Activated T-helper 9 cell treated with anti-CD3 and anti-CD28 coated beads, Interleukin-2, amount 50 U/mL, for 16 hours (primary cell): Measurements from ENCODE around the gene KERA.
"Not testable (repeated sequence)": the region's sequence is repeated elsewhere in the genome, so short reads cannot be mapped to it uniquely, and the experiment has no call there.

ENCODE experiments used
- DNase-seq: peaks from one replicate; pipeline ENCODE4 v3.0.0-alpha.2; 2020; ENCODE audit warnings: low read depth

Gene KERA, protein sequence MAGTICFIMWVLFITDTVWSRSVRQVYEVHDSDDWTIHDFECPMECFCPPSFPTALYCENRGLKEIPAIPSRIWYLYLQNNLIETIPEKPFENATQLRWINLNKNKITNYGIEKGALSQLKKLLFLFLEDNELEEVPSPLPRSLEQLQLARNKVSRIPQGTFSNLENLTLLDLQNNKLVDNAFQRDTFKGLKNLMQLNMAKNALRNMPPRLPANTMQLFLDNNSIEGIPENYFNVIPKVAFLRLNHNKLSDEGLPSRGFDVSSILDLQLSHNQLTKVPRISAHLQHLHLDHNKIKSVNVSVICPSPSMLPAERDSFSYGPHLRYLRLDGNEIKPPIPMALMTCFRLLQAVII

DNA sequence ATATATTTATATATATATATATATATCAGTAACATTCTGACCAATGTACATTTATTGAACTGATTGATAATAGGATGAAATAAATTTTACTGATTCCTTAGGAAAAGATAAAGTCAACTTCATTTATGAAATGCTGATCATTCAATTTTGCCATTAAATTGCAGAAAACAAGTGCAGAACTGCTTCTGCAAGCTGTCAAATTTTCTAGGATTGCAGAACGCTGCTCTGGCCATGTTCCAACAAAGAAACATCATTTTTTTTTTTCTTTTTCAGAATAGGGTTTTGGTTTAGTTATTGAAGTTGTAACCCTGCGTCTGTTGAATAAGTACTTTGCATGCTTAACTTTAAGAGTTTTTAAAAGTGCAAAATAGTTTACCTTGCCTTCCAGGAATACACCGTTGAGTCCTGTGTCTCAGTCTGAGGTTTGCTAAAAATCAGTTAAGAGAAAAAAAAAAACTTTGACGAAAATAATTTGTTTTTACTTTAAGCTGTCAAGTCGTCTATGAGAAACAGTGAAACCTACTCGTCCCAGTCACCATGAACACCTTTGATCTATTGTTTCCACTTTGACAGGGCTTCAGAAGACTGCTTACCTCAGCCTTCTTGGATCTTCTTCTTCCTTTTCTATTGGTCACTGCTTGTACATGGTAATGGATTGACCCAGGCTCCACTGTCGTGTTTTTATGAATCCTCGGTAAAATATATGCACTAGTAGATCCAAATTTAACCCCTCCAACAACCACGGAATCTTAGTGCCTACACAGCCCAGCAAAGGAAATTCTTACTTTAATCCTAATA lies at the start of gene KERA:
TSS of gene KERA (minus strand) at position 657 of the 798 bp plus-strand sequence. CDS start 1,743 bp downstream, outside the sequence.
- no peak for DNase-seq

DNA sequence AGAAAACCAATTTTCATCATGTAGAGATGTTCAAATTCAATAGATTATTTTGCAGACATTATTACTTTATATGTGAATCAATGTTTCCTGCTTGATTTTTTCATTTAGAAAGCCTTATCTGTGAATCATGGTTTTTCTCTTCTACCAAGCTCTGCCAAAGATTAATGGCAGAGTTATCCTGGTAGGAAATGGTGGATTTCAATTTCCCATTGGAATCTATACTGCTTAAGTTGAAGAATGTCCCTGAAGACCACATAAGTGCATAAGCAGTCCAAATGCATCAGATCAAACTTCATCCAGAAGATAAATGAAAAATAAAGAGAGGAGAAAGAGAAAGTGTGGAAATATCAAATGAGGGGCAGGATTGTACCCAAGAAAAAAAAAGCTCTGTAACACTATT lies 48.5 kb upstream of the KERA start:
- no peak for DNase-seq

DNA sequence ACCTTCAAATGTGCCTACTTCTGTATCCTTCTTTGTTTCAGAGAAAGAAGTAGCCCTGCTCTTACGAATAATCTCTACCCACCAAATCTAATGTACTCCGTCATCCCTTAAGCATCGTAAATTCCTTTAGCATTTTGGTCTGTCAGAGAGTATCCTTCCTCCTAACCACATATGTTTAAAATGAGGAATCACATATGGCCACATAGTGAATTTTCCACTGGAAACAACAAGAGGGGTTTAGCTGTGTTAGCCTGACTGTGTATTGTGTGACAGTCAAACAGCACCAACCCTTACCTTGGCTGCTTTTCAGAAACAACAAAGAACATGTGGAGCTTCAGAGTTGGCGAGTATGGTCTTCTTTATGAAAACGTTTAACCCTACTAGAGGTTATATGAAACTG lies 48.0 kb upstream of the KERA start:
- no peak for DNase-seq

DNA sequence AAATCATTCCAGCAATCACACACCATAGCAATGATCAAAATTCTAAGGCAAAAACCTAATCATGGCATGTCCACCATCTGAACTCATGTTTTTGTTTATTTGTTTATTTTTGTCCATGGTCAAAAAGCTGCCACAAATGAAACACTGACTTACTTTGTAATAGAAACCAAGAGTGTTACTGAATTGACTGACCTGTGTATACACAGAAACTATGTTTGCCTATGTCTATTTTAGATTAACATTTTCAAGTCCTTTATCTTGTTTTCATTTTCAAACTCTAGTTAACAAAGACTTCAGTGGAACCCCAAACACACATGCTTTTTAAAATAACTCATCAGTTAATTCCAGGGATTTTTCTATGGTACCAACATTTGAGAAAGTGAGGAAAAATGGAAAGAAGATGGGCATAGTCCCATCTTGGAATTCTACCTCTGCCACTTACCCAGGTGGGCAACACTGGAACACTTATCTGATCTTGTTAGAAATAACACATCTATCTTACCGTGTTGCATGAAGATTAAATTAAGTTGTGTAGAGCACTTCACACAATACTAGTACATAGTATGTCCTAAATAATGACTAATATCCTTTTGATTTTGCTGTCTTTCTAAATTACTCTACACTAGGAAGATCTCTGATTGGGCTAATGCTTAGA lies 47.1 kb upstream of the KERA start:
- DNase-seq: no peak

DNA sequence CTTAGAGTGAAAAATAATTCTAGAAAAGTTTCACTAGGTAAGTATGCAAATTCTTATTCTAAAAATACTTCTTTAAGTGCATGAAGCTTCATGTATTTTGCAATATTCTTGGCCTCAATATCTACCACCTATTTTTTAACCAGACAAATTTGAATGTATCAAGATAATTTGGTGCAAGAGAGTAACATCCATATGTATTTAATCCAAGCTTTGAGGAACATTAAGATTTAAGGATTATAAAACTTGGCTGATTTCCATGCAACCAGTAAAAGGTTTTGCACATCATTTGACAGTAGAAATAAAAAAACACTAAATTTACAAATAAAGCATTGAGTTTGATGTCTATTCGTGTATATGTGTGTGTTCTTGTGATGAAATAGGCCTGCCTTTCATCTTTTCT lies 45.8 kb upstream of the KERA start:
- DNase-seq: no peak

DNA sequence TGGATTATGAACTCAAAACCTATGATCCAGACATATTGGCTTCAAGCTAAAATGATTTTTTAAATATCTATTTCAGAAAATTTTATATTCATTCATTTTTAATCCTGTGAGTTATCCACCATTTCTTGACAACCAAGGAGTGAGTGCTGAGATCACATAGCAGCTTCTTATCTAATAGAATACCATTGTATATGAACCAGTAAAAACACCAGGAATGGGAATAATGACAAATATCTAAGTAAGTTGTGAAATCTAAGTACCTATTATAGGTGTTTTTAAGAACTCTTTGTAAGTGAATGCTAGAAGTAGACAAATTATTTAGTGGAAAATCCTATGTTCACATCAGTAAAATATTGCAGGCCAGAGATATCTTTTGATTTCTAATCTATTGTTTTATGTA lies 45.3 kb upstream of the KERA start:
- no peak for DNase-seq

DNA sequence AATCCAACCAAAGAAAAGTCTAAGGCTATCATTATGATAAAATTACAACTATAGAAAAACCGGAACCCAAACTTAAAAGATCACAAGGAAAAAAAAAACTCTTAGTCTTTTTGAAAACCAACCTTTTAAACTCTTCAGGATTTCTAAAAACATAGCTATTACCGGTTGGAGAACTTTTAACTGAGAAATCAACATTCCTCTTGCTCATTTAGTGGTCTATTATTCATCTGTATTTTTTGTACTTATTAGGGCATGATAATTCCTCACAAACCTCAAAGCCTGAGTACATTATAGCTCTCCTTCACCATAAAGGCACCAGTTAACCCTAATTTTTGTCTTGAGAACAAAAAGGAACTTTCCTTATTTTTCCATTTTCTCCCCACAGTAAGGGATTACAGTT lies 43.1 kb upstream of the KERA start:
- no peak for DNase-seq

DNA sequence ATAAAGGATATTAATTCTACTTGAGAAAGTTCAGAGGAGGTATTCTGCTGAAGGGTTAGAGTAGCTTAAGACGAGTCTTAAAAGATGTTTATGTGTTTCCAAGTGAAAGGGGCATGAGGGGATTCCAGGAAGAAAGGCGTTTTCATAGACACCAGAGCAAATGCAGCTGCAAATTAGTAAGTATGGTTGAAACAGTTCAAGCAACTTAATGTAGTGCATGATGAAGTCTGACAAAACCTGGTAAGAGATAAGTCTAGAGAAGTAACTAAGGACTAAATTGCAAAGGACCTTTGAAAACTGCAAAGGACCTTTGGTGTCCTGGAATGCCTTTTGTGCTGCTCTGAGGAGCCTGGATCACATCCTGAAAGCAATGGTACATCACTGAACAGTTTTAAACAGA lies 42.0 kb upstream of the KERA start:
- no peak for DNase-seq

DNA sequence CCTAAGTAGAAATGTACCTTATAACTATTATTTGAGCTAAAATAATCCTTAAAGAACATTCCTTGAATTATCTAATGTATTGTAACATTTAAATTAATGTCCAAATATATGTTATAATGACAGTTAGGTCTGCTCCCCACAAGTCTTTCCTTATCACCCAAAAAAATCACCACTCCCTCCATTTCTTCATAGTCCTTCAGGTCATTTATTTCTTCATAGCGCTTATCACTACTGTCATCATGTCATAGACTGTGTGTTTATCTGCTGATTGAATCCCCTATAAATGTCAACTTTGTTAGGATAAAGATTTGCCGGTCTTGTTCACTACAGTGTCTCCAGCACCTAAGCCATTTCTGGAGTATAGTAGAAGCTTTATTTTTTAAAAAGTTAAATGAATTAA lies 41.5 kb upstream of the KERA start:
- DNase-seq: no peak

DNA sequence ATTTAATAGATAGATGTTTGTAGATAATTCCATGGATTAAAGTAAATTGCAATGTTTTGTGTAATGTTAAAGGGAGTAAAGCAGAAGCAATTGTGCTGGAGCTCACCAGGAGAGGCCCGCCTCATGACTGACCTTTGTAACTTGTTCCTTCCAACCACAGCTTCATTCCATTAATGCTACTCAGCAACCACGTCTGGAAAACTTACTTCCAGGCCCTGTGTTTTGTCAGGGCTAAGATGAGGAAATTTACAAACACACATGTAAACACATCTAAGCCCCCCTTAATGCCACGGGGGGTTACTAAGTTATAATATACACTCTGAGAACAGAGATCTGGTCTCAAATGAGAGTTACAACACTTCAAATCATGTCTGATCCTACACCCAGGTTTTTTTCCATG lies 41.1 kb upstream of the KERA start:
- DNase-seq: no peak

DNA sequence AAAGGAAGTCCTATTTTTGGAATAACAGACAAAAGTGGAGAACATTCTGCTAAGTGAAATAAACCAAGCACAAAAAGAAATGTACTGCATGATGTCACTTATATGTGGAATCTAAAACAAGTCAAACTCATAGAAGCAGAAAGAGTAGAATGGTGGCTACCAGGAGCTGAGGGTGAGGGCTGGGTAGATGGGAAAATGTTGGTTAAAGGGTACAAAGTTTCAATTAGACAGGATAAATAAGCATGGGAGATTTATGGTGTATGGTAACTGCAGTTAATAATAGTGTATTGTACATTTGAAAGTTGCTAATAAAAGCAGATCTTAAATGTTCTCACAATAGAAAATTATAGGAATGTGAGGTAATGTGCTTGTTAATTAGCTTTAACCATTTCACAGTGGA lies 40.6 kb upstream of the KERA start:
- DNase-seq: no peak

DNA sequence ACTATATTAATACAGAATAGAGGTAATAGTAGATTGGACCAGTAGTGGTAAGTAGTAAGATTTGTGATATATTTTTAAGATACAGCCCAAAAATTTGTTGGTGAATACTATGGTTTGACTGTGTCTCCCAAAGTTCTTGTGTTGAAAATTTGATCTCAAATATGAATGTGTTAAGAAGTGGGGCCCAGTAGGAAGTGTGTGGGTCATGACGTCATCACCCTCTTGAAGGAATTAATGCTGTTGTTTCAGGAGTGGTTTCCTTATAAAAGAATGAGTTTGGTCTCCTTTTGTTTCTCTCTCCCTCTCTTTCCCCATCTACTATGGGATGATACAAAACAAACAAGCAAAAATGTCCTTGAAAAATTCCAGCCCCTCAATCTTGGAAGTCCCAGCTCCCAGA lies 37.1 kb upstream of the KERA start:
- no peak for DNase-seq

DNA sequence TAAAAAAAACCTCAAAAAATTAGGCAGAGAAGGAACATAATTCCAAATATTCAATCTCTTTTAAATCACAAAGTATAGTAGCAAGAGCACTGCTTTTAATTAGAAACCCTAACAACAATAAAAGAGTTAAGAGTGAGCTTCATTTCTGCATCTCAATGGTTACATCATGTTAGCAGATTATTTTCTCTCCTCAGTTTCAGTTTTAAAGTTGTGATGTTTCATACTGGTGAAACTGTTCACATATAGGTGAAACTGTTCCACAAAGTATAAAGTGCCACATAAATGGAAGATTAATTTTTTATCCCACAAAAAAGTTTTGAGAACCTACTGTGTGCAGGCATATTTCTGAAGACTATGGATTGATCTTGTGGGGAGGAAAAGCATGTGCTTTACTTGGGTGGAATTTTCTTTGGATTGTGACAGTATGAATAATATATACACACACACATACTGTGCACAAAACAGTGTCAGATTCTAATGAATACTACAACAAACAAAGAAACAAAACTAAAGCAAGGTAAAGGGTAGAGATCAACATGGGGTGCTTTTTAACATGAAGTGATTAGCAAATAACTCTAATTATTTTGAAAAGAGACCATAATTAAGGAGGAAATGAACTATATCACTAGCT lies 36.3 kb upstream of the KERA start:
- DNase-seq: no peak

DNA sequence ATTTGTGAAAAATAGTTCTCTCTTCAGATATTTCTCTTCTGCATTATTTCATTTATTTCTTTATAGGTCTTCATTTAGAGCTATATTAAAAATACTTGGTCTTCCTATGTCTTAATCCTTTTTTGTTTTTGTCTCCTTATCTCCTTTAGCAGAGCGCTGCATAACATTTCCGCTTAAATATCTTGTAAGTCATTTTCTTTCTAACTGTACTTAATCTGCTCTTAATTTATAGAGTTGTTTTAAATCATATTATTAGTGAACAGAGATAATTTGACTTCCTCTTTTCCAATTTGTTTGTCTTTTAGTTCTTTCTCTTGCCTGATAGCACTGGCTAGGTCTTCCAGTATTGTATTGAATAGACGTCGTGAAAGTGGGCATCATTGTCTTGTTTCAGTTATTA lies 35.5 kb upstream of the KERA start:
- DNase-seq: no peak

DNA sequence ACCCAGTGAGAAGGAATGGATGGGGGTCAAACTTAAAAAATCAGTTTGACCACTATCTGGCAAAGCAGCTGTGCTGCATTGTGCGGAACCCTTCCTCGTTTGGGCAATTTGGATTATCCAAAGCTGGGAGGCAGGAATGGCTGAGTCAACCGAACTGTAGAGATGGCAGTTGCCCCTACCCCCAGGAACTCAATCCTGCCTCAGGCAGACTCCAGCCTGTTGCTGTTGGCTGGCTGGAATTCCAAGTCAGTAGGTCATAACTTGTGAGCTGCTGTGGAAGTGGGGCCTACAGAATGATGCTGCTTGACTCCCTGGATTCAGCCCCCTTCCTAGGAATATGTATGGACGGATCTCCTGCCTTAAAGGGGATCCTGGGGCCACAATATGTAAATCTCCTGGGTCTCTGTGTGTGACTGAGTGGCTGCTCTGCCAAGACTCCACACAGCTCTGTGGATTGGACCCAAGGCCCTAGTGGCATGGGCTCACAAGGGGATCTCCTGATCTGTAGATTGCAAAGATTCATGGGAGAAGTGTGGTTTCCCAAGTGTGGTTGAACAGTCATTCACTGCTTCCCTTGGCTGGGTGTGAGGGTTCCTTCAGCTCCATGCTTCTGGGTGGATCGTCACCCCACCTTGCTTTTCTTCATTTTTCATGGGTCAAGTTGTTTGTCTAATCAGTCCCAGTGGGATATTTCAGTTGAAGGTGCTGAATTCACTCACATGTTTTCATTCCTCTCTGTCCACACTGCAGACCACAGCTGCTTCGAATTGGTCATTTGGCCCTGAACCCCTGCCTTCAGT lies 34.3 kb upstream of the KERA start:
- no peak for DNase-seq

DNA sequence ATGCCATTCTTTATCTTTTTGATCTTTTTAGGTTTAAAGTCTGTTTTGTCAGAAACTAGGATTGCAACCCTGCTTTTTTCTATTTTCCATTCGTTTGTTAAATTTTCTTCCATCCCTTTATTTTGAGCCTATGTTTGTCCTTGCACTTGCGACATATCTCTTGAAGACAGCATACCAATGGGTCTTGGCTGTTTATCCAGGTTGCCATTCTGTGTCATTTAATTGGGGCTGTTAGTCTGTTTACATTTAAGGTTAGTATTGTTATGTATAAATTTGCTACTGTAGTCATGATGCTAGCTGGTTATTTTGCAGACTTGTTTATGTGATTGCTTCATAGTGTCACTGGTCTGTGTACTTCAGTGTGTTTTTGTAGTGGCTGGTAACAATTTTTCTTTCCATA lies 32.1 kb upstream of the KERA start:
- DNase-seq: not testable (repeated sequence)

DNA sequence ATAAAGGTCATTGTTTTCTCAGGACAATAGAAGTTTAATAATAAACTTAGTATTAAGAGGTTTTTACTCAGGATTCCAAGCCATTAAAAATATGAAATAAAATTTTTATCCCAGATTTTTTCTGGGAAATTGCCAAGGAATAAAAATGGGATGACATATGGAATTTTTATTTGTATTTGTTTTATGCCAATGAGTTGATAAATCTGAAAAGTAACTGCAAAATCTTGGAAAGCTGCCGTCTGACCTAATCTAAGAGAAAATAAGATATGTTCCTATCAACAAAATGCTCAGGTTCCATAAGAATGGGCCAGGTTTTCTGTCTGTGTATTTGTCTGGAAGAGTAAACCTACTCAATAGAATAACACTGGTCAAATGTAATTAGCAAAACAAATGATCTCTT lies 22.2 kb upstream of the KERA start:
- DNase-seq: no peak

DNA sequence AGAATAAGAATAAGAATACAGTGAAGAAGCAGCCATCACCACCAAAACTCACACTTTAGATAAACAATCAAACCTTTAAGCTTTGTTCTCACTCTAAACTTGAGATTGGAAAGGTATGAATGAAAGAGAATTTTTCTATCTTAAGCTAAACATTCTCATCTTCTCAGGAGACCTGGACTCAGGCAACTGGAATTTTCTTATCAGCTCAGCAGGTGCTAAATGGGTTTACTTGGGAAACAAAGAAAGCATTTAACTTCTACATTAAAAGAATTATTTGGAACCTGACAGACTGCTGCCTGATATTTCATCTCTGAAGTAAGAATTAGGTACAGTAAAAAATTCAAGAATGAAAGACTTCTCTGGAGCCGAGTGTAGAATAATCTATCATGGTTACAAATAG lies 20.7 kb upstream of the KERA start:
- DNase-seq: no peak

DNA sequence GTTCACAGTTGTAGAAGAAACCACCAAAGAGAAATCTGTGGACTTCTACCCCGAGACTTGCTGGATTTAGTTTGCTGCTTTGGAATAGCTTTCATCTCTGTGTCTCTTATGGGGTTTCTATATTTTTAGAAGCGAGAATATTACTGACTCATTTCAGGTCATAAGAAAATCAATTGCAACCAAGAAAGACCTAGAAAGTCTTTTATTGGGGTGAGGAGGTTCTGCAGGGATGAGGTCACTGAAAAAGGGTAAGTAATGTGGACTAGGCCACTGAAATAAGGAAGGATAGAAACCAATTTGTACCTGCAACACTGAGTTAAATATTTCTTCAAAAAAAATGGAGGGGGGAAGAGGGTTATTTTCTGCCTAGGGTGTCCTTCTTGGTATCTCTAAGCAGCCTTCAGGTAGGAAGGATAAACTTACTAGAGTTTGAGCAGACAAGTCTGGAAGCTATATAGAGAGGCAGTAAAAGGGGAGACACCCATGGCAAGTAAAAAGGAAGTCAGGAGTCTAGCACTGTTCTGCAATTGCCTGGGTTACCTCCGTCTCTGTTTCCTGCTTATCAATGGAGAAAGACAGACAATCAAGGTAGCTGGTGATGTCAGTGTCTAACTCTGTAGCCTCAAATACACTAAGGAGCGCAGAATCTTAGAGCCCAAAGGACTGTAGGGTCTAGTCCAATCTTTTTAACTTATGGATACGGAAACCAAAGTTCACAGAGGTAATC lies 19.6 kb upstream of the KERA start:
- no peak for DNase-seq

DNA sequence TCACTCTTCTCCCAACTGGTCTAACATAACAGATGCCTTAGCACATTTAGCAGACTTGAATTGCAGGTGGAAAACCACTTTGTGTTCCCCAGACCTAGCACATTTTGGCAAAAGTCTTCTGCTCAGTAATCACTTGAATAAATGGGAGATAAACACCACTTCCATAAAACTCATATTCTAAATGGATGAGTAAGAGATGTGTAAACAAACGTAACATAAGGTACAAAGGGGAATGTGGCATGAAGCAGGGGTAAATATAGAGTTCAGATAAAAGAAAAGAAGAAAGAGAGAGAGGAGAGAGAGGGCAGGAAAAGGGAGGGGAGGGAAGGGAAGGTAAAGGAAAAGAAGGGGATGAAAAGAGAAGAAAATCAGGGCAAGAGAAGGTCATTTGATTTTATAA lies 17.0 kb upstream of the KERA start:
- no peak for DNase-seq

DNA sequence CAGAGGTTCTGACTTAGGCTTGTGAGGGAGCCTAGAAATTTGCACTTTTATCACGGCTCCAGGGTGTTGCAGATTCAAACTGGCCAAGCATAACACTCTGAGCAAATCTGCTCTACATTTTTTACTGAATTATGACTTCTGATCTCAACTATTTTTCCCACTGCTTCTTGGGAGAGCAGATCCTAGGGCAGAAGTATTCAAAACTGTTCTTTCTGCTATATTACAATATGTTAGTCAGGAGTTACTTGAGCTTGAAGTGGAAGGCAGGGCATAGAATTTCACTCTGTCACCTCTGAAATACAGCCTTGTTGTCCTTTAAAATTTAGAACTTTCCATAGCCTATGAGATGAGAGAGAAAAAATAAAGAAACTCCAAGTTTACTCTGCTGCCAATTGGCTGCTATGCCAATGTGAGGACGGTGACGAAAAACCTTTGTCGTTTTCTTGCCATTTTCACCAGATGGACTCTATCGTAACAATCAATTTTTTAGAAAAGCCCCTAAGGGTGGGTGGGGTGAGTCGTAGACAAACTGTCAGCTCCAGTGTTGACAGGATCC lies 16.4 kb upstream of the KERA start:
- no peak for DNase-seq
